HEK293 (cell line): ENCODE results near the gene CD300LB.

Source experiments
- ZNF19 ChIP-seq: fragments of 450-650 bp; formaldehyde crosslinking; IDR thresholded peaks from 2 replicates; pipeline ENCODE4; 2016; ENCODE audit warnings: missing biosample characterization, missing genetic modification characterization, low read depth
- ZNF23 ChIP-seq: fragments of 450-650 bp; formaldehyde crosslinking; IDR thresholded peaks from 2 replicates; pipeline ENCODE4 v1.5.1; 2016; ENCODE audit warnings: missing biosample characterization, missing genetic modification characterization, borderline replicate concordance
- ZNF24 ChIP-seq: fragments of 450-650 bp; formaldehyde crosslinking; IDR thresholded peaks from 2 replicates; pipeline ENCODE4 v1.5.1; 2016; ENCODE audit warnings: missing biosample characterization, missing genetic modification characterization
- ZNF311 ChIP-seq: fragments of 450-650 bp; formaldehyde crosslinking; IDR thresholded peaks from 2 replicates; pipeline ENCODE4 v1.5.1; 2017; ENCODE audit warnings: missing biosample characterization, missing genetic modification characterization, borderline replicate concordance
- ZNF433 ChIP-seq: fragments of 450-650 bp; formaldehyde crosslinking; IDR thresholded peaks from 2 replicates; pipeline ENCODE4 v1.5.1; 2016; ENCODE audit warnings: missing biosample characterization, missing genetic modification characterization, low read depth
- ZNF610 ChIP-seq: fragments of 450-650 bp; formaldehyde crosslinking; IDR thresholded peaks from 2 replicates; pipeline ENCODE4 v1.5.1; 2016; ENCODE audit warnings: missing biosample characterization, missing genetic modification characterization, borderline replicate concordance
- ZNF621 ChIP-seq: fragments of 450-650 bp; formaldehyde crosslinking; IDR thresholded peaks from 2 replicates; pipeline ENCODE4 v1.5.1; 2017; ENCODE audit warnings: missing biosample characterization, missing genetic modification characterization
- ZNF660 ChIP-seq: fragments of 450-650 bp; IDR thresholded peaks from 2 replicates; pipeline ENCODE4 v1.5.1; 2018; ENCODE audit warnings: missing biosample characterization, mild to moderate bottlenecking, missing genetic modification characterization
- ZNF830 ChIP-seq: fragments of 450-650 bp; IDR thresholded peaks from 2 replicates; pipeline ENCODE4 v1.5.0; 2018; ENCODE audit warnings: missing biosample characterization, missing genetic modification characterization, low read depth, mild to moderate bottlenecking, moderate library complexity
- ZNF837 ChIP-seq: fragments of 450-650 bp; formaldehyde crosslinking; IDR thresholded peaks from 2 replicates; pipeline ENCODE4 v1.5.1; 2016; ENCODE audit warnings: missing biosample characterization, missing genetic modification characterization
- TF ChIP-seq, protein P1 (sequence below): fragments of 450-650 bp; formaldehyde crosslinking; IDR thresholded peaks from 2 replicates; pipeline ENCODE4 v1.5.1; 2016; ENCODE audit warnings: missing biosample characterization, missing genetic modification characterization
- TF ChIP-seq, protein P2 (sequence below): fragments of 450-650 bp; formaldehyde crosslinking; IDR thresholded peaks from 2 replicates; pipeline ENCODE4 v1.5.1; 2016; ENCODE audit warnings: missing biosample characterization, missing genetic modification characterization, borderline replicate concordance
- TF ChIP-seq, protein P3 (sequence below): fragments of 450-650 bp; formaldehyde crosslinking; IDR thresholded peaks from 2 replicates; pipeline ENCODE4 v1.5.1; 2017; ENCODE audit warnings: missing biosample characterization, missing genetic modification characterization

- no peak for TF ChIP-seq ZNF23
- TF ChIP-seq, protein P1, sequence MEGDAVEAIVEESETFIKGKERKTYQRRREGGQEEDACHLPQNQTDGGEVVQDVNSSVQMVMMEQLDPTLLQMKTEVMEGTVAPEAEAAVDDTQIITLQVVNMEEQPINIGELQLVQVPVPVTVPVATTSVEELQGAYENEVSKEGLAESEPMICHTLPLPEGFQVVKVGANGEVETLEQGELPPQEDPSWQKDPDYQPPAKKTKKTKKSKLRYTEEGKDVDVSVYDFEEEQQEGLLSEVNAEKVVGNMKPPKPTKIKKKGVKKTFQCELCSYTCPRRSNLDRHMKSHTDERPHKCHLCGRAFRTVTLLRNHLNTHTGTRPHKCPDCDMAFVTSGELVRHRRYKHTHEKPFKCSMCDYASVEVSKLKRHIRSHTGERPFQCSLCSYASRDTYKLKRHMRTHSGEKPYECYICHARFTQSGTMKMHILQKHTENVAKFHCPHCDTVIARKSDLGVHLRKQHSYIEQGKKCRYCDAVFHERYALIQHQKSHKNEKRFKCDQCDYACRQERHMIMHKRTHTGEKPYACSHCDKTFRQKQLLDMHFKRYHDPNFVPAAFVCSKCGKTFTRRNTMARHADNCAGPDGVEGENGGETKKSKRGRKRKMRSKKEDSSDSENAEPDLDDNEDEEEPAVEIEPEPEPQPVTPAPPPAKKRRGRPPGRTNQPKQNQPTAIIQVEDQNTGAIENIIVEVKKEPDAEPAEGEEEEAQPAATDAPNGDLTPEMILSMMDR = no peak
- no peak for TF ChIP-seq ZNF311 (tag by site-specific recombination)
- no peak for TF ChIP-seq ZNF830 (tag by site-specific recombination)
- TF ChIP-seq ZNF610 (tag by site-specific recombination) = no peak
- no peak for TF ChIP-seq ZNF660
- TF ChIP-seq ZNF837 (tag by site-specific recombination) = no peak
- TF ChIP-seq, protein P2, sequence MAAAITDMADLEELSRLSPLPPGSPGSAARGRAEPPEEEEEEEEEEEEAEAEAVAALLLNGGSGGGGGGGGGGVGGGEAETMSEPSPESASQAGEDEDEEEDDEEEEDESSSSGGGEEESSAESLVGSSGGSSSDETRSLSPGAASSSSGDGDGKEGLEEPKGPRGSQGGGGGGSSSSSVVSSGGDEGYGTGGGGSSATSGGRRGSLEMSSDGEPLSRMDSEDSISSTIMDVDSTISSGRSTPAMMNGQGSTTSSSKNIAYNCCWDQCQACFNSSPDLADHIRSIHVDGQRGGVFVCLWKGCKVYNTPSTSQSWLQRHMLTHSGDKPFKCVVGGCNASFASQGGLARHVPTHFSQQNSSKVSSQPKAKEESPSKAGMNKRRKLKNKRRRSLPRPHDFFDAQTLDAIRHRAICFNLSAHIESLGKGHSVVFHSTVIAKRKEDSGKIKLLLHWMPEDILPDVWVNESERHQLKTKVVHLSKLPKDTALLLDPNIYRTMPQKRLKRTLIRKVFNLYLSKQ (tag by site-specific recombination) = no peak
- TF ChIP-seq ZNF621 = no peak
- TF ChIP-seq, protein P3, sequence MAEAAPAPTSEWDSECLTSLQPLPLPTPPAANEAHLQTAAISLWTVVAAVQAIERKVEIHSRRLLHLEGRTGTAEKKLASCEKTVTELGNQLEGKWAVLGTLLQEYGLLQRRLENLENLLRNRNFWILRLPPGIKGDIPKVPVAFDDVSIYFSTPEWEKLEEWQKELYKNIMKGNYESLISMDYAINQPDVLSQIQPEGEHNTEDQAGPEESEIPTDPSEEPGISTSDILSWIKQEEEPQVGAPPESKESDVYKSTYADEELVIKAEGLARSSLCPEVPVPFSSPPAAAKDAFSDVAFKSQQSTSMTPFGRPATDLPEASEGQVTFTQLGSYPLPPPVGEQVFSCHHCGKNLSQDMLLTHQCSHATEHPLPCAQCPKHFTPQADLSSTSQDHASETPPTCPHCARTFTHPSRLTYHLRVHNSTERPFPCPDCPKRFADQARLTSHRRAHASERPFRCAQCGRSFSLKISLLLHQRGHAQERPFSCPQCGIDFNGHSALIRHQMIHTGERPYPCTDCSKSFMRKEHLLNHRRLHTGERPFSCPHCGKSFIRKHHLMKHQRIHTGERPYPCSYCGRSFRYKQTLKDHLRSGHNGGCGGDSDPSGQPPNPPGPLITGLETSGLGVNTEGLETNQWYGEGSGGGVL (tag by site-specific recombination) = no peak
- no peak for TF ChIP-seq ZNF19 (tag by site-specific recombination)
- TF ChIP-seq ZNF24 (tag by site-specific recombination) = no peak
- TF ChIP-seq ZNF433 (tag by site-specific recombination) = no peak
These were observed 15.3 kb upstream of the CD300LB start for GRCh38 chr17:74546586-74546985.
